HCT116 (cell line): ENCODE data around the gene ITGA2B. TPM values are rescaled to one million over a fixed set of nuclear protein-coding genes. Genes with fewer than 3 reads are reported as not detected.

Source experiments
- ATAC-seq: fragments of 200-7000 bp; cut with Tn5 transposase; 2 replicates; pipeline ENCODE4 v1.9.1; 2020; ENCODE audit warnings: mild to moderate bottlenecking, moderate library complexity
- BruUV-seq: library from RNA; stranded (reverse); fragments of 400-500 nt; replicated peaks from 2 replicates; lab custom pipeline; 2021; lab: Mats Ljungman, UMichigan
- CTCF ChIA-PET: fragments of 300-600 bp; sonication (Branson Sonifier 250); formaldehyde crosslinking; loops from one replicate; lab custom pipeline; 2021; ENCODE audit warnings: antibody characterized with exemption; lab: Charles Lee
- POLR2A ChIA-PET: fragments of 300-600, 350-600 bp; sonication (Branson Sonifier 250); formaldehyde crosslinking; loops from one replicate; lab custom pipeline; 2021; ENCODE audit warnings: antibody characterized with exemption; lab: Charles Lee
- RAD21 ChIA-PET, 2 experiments: fragments of 300-600 bp; sonication (Branson Sonifier 250); formaldehyde crosslinking; loops; one replicate each; lab custom pipeline; 2023; ENCODE audit warnings: low total read pairs in 2 of 2; ENCODE audit not compliant: uncharacterized antibody in 2 of 2, unreplicated experiment in 2 of 2, low non-redundant PET in 1 of 2; lab: Charles Lee
- DNase-seq: peaks from one replicate; pipeline ENCODE4 v3.0.0-alpha.2; 2010; ENCODE audit warnings: low read depth, low spot score
- H2AFZ ChIP-seq: fragments of 200-600 bp; shearing (Covaris generic), sonication (generic); 2 replicates; pipeline ENCODE4 v1.6.1; 2017; ENCODE audit warnings: low read depth, mixed run types, mixed read lengths, antibody characterized with exemption, low read length; ENCODE audit not compliant: poor library complexity, severe bottlenecking
- H3K27ac ChIP-seq: 2 replicates; pipeline ENCODE4 v1.5.1; 2012; ENCODE audit warnings: low read depth, low read length
- H3K27me3 ChIP-seq: fragments of 200-600 bp; sonication (generic); 2 replicates; pipeline ENCODE4 v1.6.1; 2016; ENCODE audit warnings: mixed run types, low read length, mixed read lengths; ENCODE audit not compliant: insufficient read depth
- H3K36me3 ChIP-seq, 2 experiments: fragments of 200-500 bp in 1 of 2; fragments of 200-600 bp in 1 of 2; sonication (Bioruptor generic) in 1 of 2; sonication (generic) in 1 of 2; 2 replicates each; pipeline versions ENCODE4 v1.5.1 to v1.6.1; 2014 to 2016; ENCODE audit warnings: low read length in 2 of 2, inconsistent platforms in 1 of 2, mixed read lengths in 1 of 2, mixed run types in 1 of 2; ENCODE audit not compliant: insufficient read depth in 2 of 2, control insufficient read depth in 1 of 2
- H3K4me1 ChIP-seq, 2 experiments: fragments of 200-600 bp in 1 of 2; sonication (generic) in 1 of 2; 2 replicates each; pipeline versions ENCODE4 v1.5.1 to v1.6.1; 2012 to 2017; ENCODE audit warnings: low read length in 2 of 2, inconsistent platforms in 1 of 2, mild to moderate bottlenecking in 1 of 2, mixed read lengths in 1 of 2, mixed run types in 1 of 2, moderate library complexity in 1 of 2; ENCODE audit not compliant: insufficient read depth in 2 of 2, control insufficient read depth in 1 of 2
- H3K4me2 ChIP-seq: fragments of 200-600 bp; sonication (generic); 2 replicates; pipeline ENCODE4 v1.6.1; 2017; ENCODE audit warnings: mixed run types, low read length, mixed read lengths
- H3K4me3 ChIP-seq, 2 experiments: fragments of 200-600 bp in 1 of 2; sonication (generic) in 1 of 2; replicated peaks in 1 of 2; 2 replicates each; pipeline ENCODE4 v1.5.1; 2011 to 2016; ENCODE audit warnings: low read length in 2 of 2, control low read depth in 1 of 2, low read depth in 1 of 2, mild to moderate bottlenecking in 1 of 2, mixed read lengths in 1 of 2, mixed run types in 1 of 2
- H3K79me2 ChIP-seq: fragments of 200-600 bp; sonication (generic); 2 replicates; pipeline ENCODE4 v1.6.1; 2017; ENCODE audit warnings: mild to moderate bottlenecking, mixed run types, low read length, moderate library complexity, mixed read lengths; ENCODE audit not compliant: insufficient read depth
- H3K9ac ChIP-seq: fragments of 200-600 bp; sonication (generic); 2 replicates; pipeline ENCODE4 v1.6.1; 2016; ENCODE audit warnings: low read length, mixed read lengths
- H3K9me2 ChIP-seq: fragments of 200-600 bp; sonication (generic), shearing (Covaris generic); 2 replicates; pipeline ENCODE4 v1.6.1; 2017; ENCODE audit warnings: mixed run types, mild to moderate bottlenecking, moderate library complexity; ENCODE audit not compliant: insufficient read depth
- H3K9me3 ChIP-seq, 2 experiments: fragments of 200-500 bp in 1 of 2; fragments of 200-600 bp in 1 of 2; sonication (Bioruptor generic) in 1 of 2; sonication (generic) in 1 of 2; 2 replicates each; pipeline ENCODE4 v1.6.1; 2014 to 2017; ENCODE audit warnings: low read length in 2 of 2, mixed read lengths in 2 of 2, inconsistent platforms in 1 of 2, low read depth in 1 of 2, mild to moderate bottlenecking in 1 of 2, mixed run types in 1 of 2, moderate library complexity in 1 of 2; ENCODE audit not compliant: control insufficient read depth in 1 of 2, insufficient read depth in 1 of 2
- H4K20me1 ChIP-seq: fragments of 200-600 bp; sonication (generic), shearing (Covaris generic); 2 replicates; pipeline ENCODE4 v1.6.1; 2017; ENCODE audit warnings: mixed run types, mild to moderate bottlenecking, moderate library complexity; ENCODE audit not compliant: insufficient read depth
- CEBPB ChIP-seq: IDR thresholded peaks from 2 replicates; pipeline ENCODE4 v1.6.1; 2012; ENCODE audit warnings: low read depth
- ELF1 ChIP-seq: IDR thresholded peaks from 2 replicates; pipeline ENCODE4 v1.6.1; 2012; ENCODE audit warnings: low read depth, borderline replicate concordance
- EZH2phosphoT487 ChIP-seq: fragments of 200-600 bp; IDR thresholded peaks from 2 replicates; pipeline ENCODE4 v1.6.1; 2018; ENCODE audit warnings: antibody characterized with exemption, borderline replicate concordance
- POLR2A ChIP-seq: IDR thresholded peaks from 2 replicates; pipeline ENCODE4 v1.7.0; 2011; ENCODE audit warnings: borderline replicate concordance; ENCODE audit not compliant: insufficient read depth, insufficient read length; ENCODE audit errors: extremely low read depth
- RAD21 ChIP-seq: IDR thresholded peaks from 2 replicates; pipeline ENCODE4 v1.6.1; 2012; ENCODE audit warnings: low read depth, mild to moderate bottlenecking
- SIN3A ChIP-seq: IDR thresholded peaks from 2 replicates; pipeline ENCODE4 v1.6.1; 2012; ENCODE audit warnings: low read depth
- SP1 ChIP-seq: IDR thresholded peaks from 2 replicates; pipeline ENCODE4 v1.6.1; 2012; ENCODE audit warnings: low read depth
- ZFX ChIP-seq: fragments of 450-650 bp; IDR thresholded peaks from 2 replicates; pipeline ENCODE4 v1.6.1; 2017
- intact Hi-C: fragments of 100-400 bp; cut with micrococcal nuclease; formaldehyde crosslinking; loops from 2 replicates; pipeline ENCODE4 v1.10.0; 2022
- total RNA-seq: library from RNA; stranded (reverse); gene quantifications from one replicate; pipeline ENCODE4 v1.2.1, GENCODE V29; 2021; ENCODE audit not compliant: unreplicated experiment
- TF ChIP-seq, protein P1 (sequence below): IDR thresholded peaks from 2 replicates; pipeline ENCODE4 v1.6.1; 2012
- TF ChIP-seq, protein P2 (sequence below): IDR thresholded peaks from 2 replicates; pipeline ENCODE4 v1.6.1; 2012
- TF ChIP-seq, protein P3 (sequence below): IDR thresholded peaks from 2 replicates; pipeline ENCODE4 v1.6.1; 2012; ENCODE audit warnings: low read depth
- TF ChIP-seq, protein P4 (sequence below), 3 experiments: fragments of 200-600 bp in 1 of 3; sonication (generic) in 1 of 3; IDR thresholded peaks in 2 of 3; conservative IDR thresholded peaks in 1 of 3; 2 replicates each; pipeline ENCODE4 v1.5.1; 2012 to 2017; ENCODE audit warnings: low read depth in 2 of 3, low read length in 2 of 3, antibody characterized with exemption in 1 of 3, borderline replicate concordance in 1 of 3, control low read depth in 1 of 3, mild to moderate bottlenecking in 1 of 3, mixed read lengths in 1 of 3, mixed run types in 1 of 3, moderate library complexity in 1 of 3; ENCODE audit not compliant: insufficient read depth in 1 of 3

ITGA2B gene
- total RNA-seq, 1 experiment from 2014 or later, result 7.6 TPM

DNA sequence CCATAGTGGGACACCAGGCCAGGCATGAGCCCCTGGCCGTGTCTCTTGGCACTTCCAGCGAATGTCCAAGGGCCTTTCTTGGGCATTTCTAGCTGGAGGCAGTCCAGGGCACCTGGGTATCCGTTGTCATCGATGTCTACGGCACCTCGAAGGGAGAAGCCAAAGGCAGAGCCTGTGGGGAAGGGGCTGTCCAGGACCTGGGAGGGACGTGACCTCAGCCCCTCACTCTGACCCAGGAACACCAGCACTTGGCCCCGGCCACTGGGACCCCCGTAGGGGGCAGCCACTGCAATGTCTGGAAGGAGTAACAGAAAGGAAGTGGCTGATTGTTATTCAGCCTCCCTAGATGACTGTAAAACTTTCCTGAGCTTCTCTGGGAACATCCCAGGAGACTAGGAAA lies 8.7 kb downstream of the ITGA2B start (continued):
- TF ChIP-seq SP1 (no peak), POLR2A (no peak), SIN3A (no peak)
- TF ChIP-seq, protein P1, sequence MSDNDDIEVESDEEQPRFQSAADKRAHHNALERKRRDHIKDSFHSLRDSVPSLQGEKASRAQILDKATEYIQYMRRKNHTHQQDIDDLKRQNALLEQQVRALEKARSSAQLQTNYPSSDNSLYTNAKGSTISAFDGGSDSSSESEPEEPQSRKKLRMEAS, result no peak
- TF ChIP-seq, protein P2, sequence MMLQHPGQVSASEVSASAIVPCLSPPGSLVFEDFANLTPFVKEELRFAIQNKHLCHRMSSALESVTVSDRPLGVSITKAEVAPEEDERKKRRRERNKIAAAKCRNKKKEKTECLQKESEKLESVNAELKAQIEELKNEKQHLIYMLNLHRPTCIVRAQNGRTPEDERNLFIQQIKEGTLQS, result no peak

DNA sequence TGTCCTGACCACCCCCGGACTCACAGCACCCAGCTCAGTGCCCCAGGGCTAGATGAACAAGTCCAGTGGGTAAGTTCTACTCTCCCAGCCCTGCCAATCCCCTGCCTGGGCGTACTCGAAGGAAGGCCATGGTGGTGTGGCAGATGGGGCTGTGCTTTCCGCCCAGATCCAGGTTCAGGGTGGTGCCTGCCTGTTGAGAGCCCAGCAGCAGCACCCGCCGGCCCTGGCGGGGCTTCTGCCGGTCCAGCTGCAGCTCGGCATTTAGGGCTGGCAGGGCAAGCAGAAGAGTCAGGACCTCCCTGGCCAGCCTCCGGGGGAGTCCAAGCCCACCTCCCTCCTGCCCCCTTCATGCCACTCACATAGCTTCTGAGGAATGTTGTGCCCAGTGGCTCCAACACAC lies 9.6 kb downstream of the ITGA2B start:
- BruUV-seq, result no TSS peak
- Histone ChIP-seq H3K79me2 (no peaks in the 10 kb centered on the region), H3K27ac (no peak overlapping the region), H4K20me1 (no peaks in the 10 kb centered on the region), H3K27me3 (no peaks in the 10 kb centered on the region), H3K9me2 (no peaks in the 10 kb centered on the region), H3K4me2 (no peak overlapping the region), H2AFZ (no peak overlapping the region), H3K4me1 (peaks cover 1 to 5% of the 10 kb centered on the region in 2 experiments; a peak in 3 of 4 replicates), H3K9ac (no peak overlapping the region), H3K9me3 (no peaks in the 10 kb centered on the region), H3K4me3 (no peak overlapping the region), H3K36me3 (no peaks in the 10 kb centered on the region)
- POLR2A ChIA-PET, result no interaction called here
- ATAC-seq, result no peak
- DNase-seq, result no peak
- CTCF ChIA-PET, result no interaction called here
- RAD21 ChIA-PET, result no interaction called here
- intact Hi-C loops, result no loop called here
- TF ChIP-seq, protein P3, sequence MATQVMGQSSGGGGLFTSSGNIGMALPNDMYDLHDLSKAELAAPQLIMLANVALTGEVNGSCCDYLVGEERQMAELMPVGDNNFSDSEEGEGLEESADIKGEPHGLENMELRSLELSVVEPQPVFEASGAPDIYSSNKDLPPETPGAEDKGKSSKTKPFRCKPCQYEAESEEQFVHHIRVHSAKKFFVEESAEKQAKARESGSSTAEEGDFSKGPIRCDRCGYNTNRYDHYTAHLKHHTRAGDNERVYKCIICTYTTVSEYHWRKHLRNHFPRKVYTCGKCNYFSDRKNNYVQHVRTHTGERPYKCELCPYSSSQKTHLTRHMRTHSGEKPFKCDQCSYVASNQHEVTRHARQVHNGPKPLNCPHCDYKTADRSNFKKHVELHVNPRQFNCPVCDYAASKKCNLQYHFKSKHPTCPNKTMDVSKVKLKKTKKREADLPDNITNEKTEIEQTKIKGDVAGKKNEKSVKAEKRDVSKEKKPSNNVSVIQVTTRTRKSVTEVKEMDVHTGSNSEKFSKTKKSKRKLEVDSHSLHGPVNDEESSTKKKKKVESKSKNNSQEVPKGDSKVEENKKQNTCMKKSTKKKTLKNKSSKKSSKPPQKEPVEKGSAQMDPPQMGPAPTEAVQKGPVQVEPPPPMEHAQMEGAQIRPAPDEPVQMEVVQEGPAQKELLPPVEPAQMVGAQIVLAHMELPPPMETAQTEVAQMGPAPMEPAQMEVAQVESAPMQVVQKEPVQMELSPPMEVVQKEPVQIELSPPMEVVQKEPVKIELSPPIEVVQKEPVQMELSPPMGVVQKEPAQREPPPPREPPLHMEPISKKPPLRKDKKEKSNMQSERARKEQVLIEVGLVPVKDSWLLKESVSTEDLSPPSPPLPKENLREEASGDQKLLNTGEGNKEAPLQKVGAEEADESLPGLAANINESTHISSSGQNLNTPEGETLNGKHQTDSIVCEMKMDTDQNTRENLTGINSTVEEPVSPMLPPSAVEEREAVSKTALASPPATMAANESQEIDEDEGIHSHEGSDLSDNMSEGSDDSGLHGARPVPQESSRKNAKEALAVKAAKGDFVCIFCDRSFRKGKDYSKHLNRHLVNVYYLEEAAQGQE, result no peak
- TF ChIP-seq ZFX, result no peak
- TF ChIP-seq, protein P2, result no peak
- TF ChIP-seq EZH2phosphoT487, result no peak
- TF ChIP-seq, protein P4, sequence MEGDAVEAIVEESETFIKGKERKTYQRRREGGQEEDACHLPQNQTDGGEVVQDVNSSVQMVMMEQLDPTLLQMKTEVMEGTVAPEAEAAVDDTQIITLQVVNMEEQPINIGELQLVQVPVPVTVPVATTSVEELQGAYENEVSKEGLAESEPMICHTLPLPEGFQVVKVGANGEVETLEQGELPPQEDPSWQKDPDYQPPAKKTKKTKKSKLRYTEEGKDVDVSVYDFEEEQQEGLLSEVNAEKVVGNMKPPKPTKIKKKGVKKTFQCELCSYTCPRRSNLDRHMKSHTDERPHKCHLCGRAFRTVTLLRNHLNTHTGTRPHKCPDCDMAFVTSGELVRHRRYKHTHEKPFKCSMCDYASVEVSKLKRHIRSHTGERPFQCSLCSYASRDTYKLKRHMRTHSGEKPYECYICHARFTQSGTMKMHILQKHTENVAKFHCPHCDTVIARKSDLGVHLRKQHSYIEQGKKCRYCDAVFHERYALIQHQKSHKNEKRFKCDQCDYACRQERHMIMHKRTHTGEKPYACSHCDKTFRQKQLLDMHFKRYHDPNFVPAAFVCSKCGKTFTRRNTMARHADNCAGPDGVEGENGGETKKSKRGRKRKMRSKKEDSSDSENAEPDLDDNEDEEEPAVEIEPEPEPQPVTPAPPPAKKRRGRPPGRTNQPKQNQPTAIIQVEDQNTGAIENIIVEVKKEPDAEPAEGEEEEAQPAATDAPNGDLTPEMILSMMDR (IDR thresholded peaks at IDR 0.05 in 2 of 3, conservative IDR thresholded peaks at IDR 0.05 in 1 of 3; ENCODE audit: borderline replicate concordance in 1 of 3, insufficient read depth in 1 of 3, low read depth in 2 of 3, low read length in 2 of 3), result no peak
- no peak for TF ChIP-seq RAD21
- no peak for TF ChIP-seq ELF1
- TF ChIP-seq CEBPB, result no peak
